T-helper 1 cell treated with Interleukin-12 subunit alpha and Interleukin-12 subunit beta and Interleukin-4 antibody, amounts not matched to agents 30 ng/mL and 1 ng/mL, for 36 hours (primary cell): ENCODE data around the gene TBC1D5. TPM values are rescaled to one million over a fixed set of nuclear protein-coding genes. Genes with fewer than 3 reads are reported as not detected.
"Not testable (repeated sequence)": the region's sequence is repeated elsewhere in the genome, so short reads cannot be mapped to it uniquely, and the experiment has no call there.

Source experiments
- intact Hi-C: fragments of 100-400 bp; cut with micrococcal nuclease; formaldehyde crosslinking; loops from one replicate; pipeline ENCODE4 v1.15.1; 2024
- total RNA-seq: library from RNA; stranded (reverse); gene quantifications from 2 replicates; pipeline ENCODE4 v1.2.3, GENCODE V29; 2022

The TBC1D5 gene
- total RNA-seq, 1 donor from 2014 or later, result 41.4 TPM

- intact Hi-C loops, result loop anchor here (1.0 to 10.0 kb wide), 5 partner anchors 7 to 1445 kb away; partner anchors contain the start of gene TBC1D5
These were observed 7.4 kb upstream of the TBC1D5 start for GRCh38 chr3:17749705-17750293.

DNA sequence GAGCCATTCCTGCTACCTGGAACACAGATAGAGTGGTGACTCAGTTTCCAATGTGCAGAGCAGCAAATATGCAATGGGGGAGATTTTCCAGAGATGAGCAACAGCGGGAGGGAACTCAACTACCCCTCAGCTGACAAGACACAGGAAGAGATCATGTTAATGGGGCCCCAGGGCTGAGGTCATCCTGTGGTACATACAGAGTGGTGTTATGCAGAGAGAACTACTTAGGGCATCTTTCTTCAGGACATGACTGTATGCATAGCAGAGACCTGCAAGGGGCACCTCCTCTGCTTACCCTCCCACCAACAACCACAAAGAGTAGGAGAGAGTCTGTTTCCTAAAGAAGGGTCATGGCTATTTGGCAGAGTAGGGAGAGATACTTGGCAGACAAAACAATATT lies 6.8 kb upstream of the TBC1D5 start:
- intact Hi-C loops, result loop anchor here (10.0 kb wide), 4 partner anchors 596 to 1444 kb away; no protein-coding TSS in a partner anchor

DNA sequence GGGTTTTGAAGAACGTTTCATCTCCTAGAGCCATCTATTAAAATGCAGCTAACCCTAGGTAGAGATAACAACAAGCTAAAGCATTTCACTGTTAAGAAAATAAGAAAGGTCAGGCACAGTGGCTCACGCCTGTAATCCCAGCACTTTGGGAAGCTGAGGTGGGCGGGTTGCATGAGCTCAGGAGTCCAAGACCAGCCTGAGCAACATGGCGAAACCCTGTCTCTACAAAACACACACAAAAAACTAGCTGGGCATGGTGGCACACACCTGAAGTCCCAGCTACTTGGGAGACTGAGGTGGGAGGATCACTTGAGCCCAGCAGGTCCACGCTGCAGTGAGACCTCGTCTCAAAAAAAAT lies 5.4 kb upstream of the TBC1D5 start:
- intact Hi-C loops, result loop anchor here (10.0 kb wide), 4 partner anchors 597 to 1443 kb away; no protein-coding TSS in a partner anchor

- intact Hi-C loops, result loop anchor here (10.0 kb wide), 4 partner anchors 597 to 1443 kb away; no protein-coding TSS in a partner anchor
These were observed 4.9 kb upstream of the TBC1D5 start for GRCh38 chr3:17747174-17747889.

GRCh38 chr3:17745894-17746293 lies 3.5 kb upstream of the TBC1D5 start:
- intact Hi-C loops, result loop anchor here (10.0 kb wide), 4 partner anchors 599 to 1441 kb away; no protein-coding TSS in a partner anchor

DNA sequence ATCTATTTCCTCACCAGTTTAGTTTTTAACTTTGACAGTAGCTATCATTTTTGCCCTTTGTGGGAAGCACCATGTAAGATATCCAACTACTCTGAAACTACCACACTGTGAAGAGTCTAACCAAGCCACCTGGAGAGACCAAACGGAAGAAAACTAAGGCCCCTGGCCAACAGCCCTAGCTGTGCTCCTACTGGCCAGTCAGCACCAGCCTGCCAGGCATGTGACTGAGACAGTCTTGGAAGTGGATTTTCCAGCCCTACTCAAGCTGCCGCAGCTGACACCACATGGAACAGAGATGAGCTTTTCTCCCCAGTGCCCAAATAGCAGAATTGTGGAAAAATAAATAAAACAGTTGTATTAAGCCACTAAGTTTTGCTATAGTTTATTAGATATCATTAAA lies 2.9 kb upstream of the TBC1D5 start:
- intact Hi-C loops, result loop anchor here (10.0 kb wide), 4 partner anchors 600 to 1440 kb away; no protein-coding TSS in a partner anchor

- intact Hi-C loops, result loop anchor here (5.0 to 10.0 kb wide), 6 partner anchors 600 to 1440 kb away; no protein-coding TSS in a partner anchor
These were observed 2.3 kb upstream of the TBC1D5 start for GRCh38 chr3:17744693-17745092.

DNA sequence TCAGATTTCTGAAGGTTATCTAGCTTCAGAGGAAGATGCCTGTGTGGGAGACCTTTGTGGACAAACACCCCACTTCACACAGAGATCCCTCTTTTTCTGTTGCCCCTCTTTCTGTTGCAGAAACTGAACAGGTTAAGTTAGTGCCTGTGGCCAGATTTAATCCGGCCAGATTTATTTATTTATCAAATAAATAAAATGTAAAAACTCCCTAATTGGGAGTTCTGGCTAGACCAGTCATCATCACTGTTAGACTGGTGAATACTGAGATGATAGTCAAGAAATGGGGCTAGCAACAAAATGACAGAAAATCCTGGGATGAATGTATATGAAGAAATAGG lies 1.2 kb upstream of the TBC1D5 start:
- intact Hi-C loops, result loop anchor here (2.0 to 10.0 kb wide), 9 partner anchors 601 to 1479 kb away; partner anchors contain the start of genes DPH3, OXNAD1 and PLCL2

DNA sequence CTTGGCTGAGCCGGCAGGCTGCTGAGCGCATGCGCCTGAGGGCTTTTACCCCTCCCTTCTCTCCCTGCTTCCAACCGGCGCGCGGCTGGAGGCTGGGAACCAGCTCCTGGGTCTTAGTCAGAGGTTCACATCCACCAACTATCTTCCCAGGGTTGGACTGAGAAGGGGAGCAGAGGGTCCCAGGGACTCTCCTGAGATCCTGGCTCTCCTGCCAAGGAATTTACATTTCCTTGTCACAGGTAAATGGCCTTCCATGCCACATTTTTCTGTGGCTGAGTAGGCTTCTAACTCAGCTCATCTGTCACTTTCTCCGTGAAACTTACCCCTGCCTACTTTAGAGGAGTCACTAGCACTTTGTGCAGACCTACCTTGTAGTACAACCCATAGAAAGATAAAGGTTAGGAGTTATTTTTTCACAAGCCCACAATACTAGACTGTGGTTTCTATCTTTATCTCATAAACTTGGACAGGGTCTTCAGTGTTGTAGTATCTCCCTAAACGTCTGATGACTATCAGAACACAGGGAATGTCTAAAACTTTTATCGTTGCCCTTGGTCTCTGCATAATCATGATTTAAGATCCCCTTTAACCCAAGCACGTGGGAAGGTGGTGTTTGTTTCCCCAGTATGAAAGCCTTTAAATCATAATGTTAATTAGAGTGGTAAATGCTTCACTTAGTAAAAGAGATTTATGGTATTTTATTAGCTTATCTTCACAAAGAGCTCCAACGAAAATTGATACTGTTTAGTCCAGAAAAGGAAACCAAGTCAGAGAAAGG lies 638 bp upstream of the TBC1D5 start:
- intact Hi-C loops, result loop anchor here (1.0 to 10.0 kb wide), 13 partner anchors 7 to 1478 kb away; partner anchors contain the start of genes DPH3, OXNAD1 and PLCL2

DNA sequence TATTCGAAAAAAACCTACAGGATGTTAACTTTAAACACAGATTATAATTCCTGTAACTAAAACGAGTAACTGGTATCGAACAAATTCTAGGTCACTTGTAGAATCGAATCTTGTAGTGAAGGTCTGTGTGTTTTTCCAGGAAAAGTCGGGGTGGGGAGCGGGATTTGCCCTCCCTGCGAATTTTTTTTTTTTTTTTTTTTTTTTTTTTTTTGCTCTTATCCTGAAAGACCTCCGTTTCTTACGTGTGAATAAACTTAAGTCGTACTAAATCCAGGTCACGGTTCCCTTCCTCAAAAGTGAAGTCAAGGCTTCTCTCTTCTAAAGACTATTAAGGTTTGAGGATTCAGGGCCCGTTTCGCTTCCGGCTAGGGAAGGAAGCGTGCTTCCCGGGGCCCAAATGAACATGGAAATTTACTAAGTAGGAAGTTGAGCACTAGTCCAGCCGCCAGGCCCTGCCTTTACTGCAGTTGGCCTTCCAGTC lies 770 bp downstream of the TBC1D5 start:
- intact Hi-C loops, result loop anchor here (1.0 to 10.0 kb wide), 13 partner anchors 9 to 1477 kb away; partner anchors contain the start of genes DPH3, OXNAD1 and PLCL2

DNA sequence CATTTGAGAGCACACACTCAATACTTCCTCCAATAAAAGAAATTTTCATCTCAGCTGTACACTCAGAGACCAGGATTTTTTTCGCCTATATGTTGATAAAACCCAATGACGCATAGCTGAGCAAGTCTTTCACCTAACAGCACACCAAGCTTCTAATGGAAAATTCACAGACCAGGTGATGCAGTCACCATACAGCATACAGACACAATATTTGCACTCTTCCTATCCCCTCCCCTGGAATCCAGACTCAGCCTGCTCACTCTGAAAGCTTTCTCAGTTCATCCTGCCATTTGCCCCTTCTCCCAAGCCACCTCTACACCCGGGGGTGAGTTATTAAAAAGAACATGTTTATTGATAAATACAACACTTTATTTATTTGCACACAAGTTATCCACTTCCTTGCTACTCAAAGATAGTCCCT lies 1.7 kb downstream of the TBC1D5 start:
- intact Hi-C loops, result loop anchor here (5.0 to 10.0 kb wide), 6 partner anchors 604 to 1436 kb away; no protein-coding TSS in a partner anchor

DNA sequence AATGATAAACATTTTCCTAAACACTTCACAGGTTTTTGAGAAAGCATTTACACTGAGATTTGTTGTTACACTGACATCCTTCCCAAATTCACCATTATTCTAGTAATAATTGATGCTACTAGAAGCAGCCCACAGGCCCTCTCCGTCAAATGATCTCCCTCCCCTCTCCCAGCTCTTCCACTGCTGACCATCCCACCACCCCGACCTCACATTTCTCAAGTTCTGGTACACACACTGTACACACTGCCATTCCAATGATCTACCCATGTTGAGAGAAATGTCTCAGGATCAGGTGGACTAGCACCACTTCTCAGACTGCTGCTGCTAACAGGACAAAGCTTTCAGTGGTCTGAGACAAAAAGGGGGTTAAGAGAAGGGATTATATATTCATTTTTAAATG lies 3.5 kb downstream of the TBC1D5 start:
- intact Hi-C loops, result no loop called here

- intact Hi-C loops, result no loop called here
These were observed 4.2 kb downstream of the TBC1D5 start for GRCh38 chr3:17738219-17738618.

- intact Hi-C loops, result no loop called here
These were observed 4.8 kb downstream of the TBC1D5 start for GRCh38 chr3:17737591-17737990.

DNA sequence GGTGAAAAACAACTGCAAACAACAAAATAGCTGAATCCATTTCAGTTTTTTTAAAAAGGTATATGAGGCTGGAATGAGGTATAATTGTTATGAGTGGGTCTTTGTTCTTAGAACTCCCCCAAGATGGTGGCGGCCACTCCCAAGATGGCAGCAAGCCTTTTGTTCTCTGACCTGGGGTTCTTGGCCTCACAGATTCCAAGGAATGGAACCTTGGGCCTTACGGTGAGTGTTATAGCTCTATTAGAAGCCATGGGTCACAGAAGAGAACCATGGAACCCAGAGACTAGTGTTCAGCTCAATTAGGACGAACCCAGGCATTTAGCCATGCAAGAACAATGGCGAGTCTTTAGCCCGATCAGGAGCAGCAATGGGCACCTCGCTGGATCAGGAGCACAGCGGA lies 7.1 kb downstream of the TBC1D5 start:
- intact Hi-C loops, result not testable (repeated sequence)

GRCh38 chr3:17733768-17734167 lies 8.7 kb downstream of the TBC1D5 start:
- intact Hi-C loops, result loop anchor here (5.0 kb wide), 1 partner anchor 66 kb away; no protein-coding TSS in a partner anchor

DNA sequence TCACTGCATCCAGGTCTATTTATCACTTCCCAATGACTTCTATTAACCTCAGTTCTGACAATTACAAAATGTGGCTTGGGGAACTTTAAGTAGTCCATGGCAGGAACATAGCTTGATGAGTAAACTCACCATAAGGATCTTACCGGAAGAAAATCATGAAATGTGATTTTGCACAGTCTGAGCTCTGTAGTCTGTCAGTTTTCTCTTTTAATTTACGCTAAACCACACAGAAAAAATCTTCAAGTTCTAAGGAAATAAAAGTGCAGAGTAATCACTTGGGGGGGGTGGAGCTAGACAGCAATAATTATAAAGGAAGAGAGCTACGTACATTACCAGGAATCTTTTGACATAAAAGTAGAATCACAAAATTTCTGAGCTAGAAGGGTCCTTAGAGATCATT lies 9.2 kb downstream of the TBC1D5 start:
- intact Hi-C loops, result loop anchor here (5.0 kb wide), 1 partner anchor 66 kb away; no protein-coding TSS in a partner anchor

- intact Hi-C loops, result loop anchor here (5.0 kb wide), 1 partner anchor 63 kb away; no protein-coding TSS in a partner anchor
These were observed 12.0 kb downstream of the TBC1D5 start for GRCh38 chr3:17730318-17730967.

DNA sequence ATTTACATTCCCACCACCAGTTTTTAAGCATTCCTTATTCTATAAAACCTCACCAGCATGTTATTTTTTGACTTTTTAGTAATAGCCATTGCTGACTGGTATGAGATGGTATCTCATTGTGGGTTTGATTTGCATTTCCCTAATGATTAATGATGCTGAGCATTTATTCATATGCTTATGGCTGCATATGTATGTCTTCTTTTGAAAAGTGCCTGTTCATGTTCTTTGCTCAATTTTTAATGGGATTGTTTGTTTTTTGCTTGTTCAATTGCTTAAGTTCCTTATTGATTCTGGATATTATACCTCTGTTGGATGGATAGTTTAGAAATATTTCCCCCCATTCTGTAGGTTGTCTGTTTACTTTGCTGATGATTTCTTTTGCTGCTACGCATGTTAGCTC lies 16.1 kb downstream of the TBC1D5 start:
- intact Hi-C loops, result no loop called here

GRCh38 chr3:17725844-17726243 lies 16.6 kb downstream of the TBC1D5 start:
- intact Hi-C loops, result not testable (repeated sequence)

- intact Hi-C loops, result no loop called here
These were observed 17.5 kb downstream of the TBC1D5 start for GRCh38 chr3:17724948-17725347.
